ENCODE results near the gene CDC42EP4. TPM values are rescaled to one million over a fixed set of nuclear protein-coding genes. Genes with fewer than 3 reads are reported as not detected.

The CDC42EP4 gene
- total and polyA plus RNA-seq, 10 of the 15 experiments (the other 5 are each of a cell fraction or from before 2014, with no cell fraction given): 0.05 to 7.1 (median 2.7) TPM

GRCh38 chr17:73357318-73357717 lies 45.5 kb upstream of the CDC42EP4 start:
- H3K4me2 ChIP-seq (ENCODE audit: control insufficient read depth, insufficient read depth): no peak overlapping the region
- H3K4me3 ChIP-seq: no peak overlapping the region
- ChIA-PET SMC1A (ENCODE audit: uncharacterized antibody, unreplicated experiment) (no interaction called here), RAD21 (ENCODE audit: unreplicated experiment) (interaction anchor here (1.5 kb wide), 1 partner anchor 12 kb away, joined by 3 read pairs; no protein-coding TSS in a partner anchor), POLR2A (no interaction called here), CTCF (interaction anchor here (1.0 to 1.5 kb wide), 2 partner anchors 14 to 102 kb away, joined by 3 to 4 read pairs; no protein-coding TSS in a partner anchor)
- H3K36me3 ChIP-seq (ENCODE audit: control insufficient read depth in 2 of 2, insufficient read depth in 2 of 2, low read length in 1 of 2): no peaks in the 10 kb centered on the region
- WGBS (ENCODE audit: insufficient coverage, insufficient replicate concordance, low lambda C conversion rate, missing lambda C conversion rate): 38% methylated on average over 9 of the region's 9 CpGs
- in situ Hi-C loops (cut with MboI) (no loop called here), intact Hi-C loops (cut with micrococcal nuclease; ENCODE audit: unreplicated experiment) (no loop called here)
- no peaks in the 10 kb centered on the region for H3K4me1 ChIP-seq (ENCODE audit: control insufficient read depth, insufficient read depth, low read length)
- ATAC-seq (no peak), DNase-seq (ENCODE audit: low read depth, low spot score) (no peak), FAIRE-seq (no peak)
- no peak overlapping the region for H2AFZ ChIP-seq (ENCODE audit: control insufficient read depth, low read depth, low read length)
- H4K20me1 ChIP-seq (ENCODE audit: control insufficient read depth, insufficient read depth): no peaks in the 10 kb centered on the region
- no peak overlapping the region for H3K9ac ChIP-seq (ENCODE audit: control insufficient read depth, insufficient read depth, low read length)
- H3K79me2 ChIP-seq (ENCODE audit: control insufficient read depth, insufficient read depth, low read length): no peaks in the 10 kb centered on the region
- no peaks in the 10 kb centered on the region for H3K9me3 ChIP-seq (replicated peaks; ENCODE audit: control insufficient read depth, insufficient read depth, low read length)
- no peak for TF ChIP-seq MEF2B (IDR thresholded peaks at IDR 0.05; ENCODE audit: partially characterized antibody, poor library complexity, severe bottlenecking)
- TF ChIP-seq, protein P1, sequence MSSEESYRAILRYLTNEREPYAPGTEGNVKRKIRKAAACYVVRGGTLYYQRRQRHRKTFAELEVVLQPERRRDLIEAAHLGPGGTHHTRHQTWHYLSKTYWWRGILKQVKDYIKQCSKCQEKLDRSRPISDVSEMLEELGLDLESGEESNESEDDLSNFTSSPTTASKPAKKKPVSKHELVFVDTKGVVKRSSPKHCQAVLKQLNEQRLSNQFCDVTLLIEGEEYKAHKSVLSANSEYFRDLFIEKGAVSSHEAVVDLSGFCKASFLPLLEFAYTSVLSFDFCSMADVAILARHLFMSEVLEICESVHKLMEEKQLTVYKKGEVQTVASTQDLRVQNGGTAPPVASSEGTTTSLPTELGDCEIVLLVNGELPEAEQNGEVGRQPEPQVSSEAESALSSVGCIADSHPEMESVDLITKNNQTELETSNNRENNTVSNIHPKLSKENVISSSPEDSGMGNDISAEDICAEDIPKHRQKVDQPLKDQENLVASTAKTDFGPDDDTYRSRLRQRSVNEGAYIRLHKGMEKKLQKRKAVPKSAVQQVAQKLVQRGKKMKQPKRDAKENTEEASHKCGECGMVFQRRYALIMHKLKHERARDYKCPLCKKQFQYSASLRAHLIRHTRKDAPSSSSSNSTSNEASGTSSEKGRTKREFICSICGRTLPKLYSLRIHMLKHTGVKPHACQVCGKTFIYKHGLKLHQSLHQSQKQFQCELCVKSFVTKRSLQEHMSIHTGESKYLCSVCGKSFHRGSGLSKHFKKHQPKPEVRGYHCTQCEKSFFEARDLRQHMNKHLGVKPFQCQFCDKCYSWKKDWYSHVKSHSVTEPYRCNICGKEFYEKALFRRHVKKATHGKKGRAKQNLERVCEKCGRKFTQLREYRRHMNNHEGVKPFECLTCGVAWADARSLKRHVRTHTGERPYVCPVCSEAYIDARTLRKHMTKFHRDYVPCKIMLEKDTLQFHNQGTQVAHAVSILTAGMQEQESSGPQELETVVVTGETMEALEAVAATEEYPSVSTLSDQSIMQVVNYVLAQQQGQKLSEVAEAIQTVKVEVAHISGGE (CRISPR knock-in tag; IDR thresholded peaks at IDR 0.05): no peak
- TF ChIP-seq SMAD1 (IDR thresholded peaks at IDR 0.05; ENCODE audit: low read depth, partially characterized antibody): no peak
- no peak for TF ChIP-seq POLR2AphosphoS5 (IDR thresholded peaks at IDR 0.05; ENCODE audit: low read length)
- no peak for TF ChIP-seq RAD21 (IDR thresholded peaks at IDR 0.05; ENCODE audit: insufficient read depth, low read depth, low read length)
- TF ChIP-seq, protein P2, sequence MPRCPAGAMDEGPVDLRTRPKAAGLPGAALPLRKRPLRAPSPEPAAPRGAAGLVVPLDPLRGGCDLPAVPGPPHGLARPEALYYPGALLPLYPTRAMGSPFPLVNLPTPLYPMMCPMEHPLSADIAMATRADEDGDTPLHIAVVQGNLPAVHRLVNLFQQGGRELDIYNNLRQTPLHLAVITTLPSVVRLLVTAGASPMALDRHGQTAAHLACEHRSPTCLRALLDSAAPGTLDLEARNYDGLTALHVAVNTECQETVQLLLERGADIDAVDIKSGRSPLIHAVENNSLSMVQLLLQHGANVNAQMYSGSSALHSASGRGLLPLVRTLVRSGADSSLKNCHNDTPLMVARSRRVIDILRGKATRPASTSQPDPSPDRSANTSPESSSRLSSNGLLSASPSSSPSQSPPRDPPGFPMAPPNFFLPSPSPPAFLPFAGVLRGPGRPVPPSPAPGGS (IDR thresholded peaks at IDR 0.05; ENCODE audit: borderline replicate concordance, insufficient read depth, low read depth, low read length, poor library complexity, severe bottlenecking): no peak
- no peak for TF ChIP-seq TAF1 (IDR thresholded peaks at IDR 0.05; ENCODE audit: borderline replicate concordance, low read depth, low read length)
- TF ChIP-seq POLR2A (IDR thresholded peaks at IDR 0.05; ENCODE audit: low read depth, low read length): no peak
- H3K27ac ChIP-seq (ENCODE audit: control insufficient read depth, insufficient read depth): no peak overlapping the region
- BruUV-seq (replicated peaks): no TSS peak
- H3K27me3 ChIP-seq (replicated peaks in 1 of 2; ENCODE audit: control insufficient read depth in 2 of 2, insufficient read depth in 2 of 2, low read length in 1 of 2): no peaks in the 10 kb centered on the region; a peak in 1 of 4 replicates

Measured in GM12878 (cell line).